Stimulated activated naive B cell treated with anti-CD40 and anti-IgM and Interleukin-4, amounts not matched to agents 10 μg/mL and 1 μg/mL and 100 μg/mL, for 72 hours (primary cell): ENCODE data around the gene PCNX2.

Source experiments
- ATAC-seq, 2 donors: fragments of 150-1000 bp; cut with Tn5 transposase; replicated peaks; 2 replicates each; pipeline ENCODE4 v1.10.0; 2021; ENCODE audit warnings: moderate library complexity in 1 of 2
- DNase-seq: peaks from one replicate; pipeline ENCODE4 v3.0.0; 2021
- H3K27ac Mint-ChIP-seq: one replicate; pipeline ENCODE4 v1.8.0; 2022; ENCODE audit warnings: mild to moderate bottlenecking, mixed read lengths
- H3K27me3 Mint-ChIP-seq, 2 donors: one replicate each; pipeline ENCODE4 v1.8.0; 2022; ENCODE audit warnings: mixed read lengths in 2 of 2
- H3K36me3 Mint-ChIP-seq, 2 donors: one replicate each; pipeline ENCODE4 v1.8.0; 2022; ENCODE audit warnings: mixed read lengths in 2 of 2, mild to moderate bottlenecking in 1 of 2
- H3K4me1 Mint-ChIP-seq, 2 donors: one replicate each; pipeline ENCODE4 v1.8.0; 2022; ENCODE audit warnings: mixed read lengths in 2 of 2, mild to moderate bottlenecking in 1 of 2
- H3K4me3 Mint-ChIP-seq, 2 donors: one replicate each; pipeline ENCODE4 v1.8.0; 2022; ENCODE audit warnings: mild to moderate bottlenecking in 2 of 2, mixed read lengths in 2 of 2, moderate library complexity in 1 of 2
- H3K9me3 Mint-ChIP-seq, 2 donors: one replicate each; pipeline ENCODE4 v1.8.0; 2022; ENCODE audit warnings: mixed read lengths in 2 of 2, mild to moderate bottlenecking in 1 of 2

PCNX2 gene

DNA sequence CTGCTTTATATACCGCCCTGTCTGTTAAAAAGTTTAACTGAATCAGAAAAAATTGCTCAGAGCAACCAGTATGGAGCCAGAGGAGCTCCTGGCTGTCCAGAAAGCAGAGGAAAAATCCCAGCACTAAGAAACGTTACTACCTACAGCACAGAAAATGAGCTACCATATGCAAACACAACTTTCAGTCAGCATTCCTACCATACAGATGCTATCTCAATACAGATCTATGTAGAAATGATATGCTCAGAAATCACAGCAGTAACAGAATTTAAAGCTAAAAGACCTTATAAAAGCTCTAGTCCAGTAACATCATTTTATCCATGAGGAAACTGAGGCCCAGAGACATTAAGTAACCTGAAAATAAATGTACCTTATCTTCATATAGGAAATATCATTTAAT is 38.7 kb downstream of the PCNX2 start:
- Mint-ChIP-seq H3K4me1 (peaks cover 5 to 8% of the 10 kb centered on the region in 2 donors), H3K4me3 (no peak overlapping the region), H3K27ac (no peak overlapping the region), H3K36me3 (peaks cover 22 to 29% of the 10 kb centered on the region in 2 donors), H3K9me3 (no peaks in the 10 kb centered on the region), H3K27me3 (no peaks in the 10 kb centered on the region)
- DNase-seq (no peak), ATAC-seq (no peak)

DNA sequence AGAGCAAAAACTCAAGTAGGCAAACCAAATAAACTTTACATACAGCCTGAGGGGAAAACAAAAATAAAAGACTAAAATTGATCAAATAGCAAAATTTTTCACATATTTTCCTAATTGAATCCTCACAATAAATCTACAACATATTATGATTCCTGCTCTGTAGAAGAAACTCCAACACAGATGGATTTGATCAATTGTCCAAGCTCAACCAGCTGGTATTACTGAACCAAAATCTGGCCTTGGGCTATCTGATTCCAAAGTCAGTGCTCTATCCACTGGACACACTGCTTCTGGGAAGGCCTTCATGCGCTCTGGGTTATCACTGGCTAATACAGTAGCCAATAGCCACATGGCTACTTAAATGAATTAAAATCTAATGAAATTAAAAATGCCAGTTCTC is 39.3 kb downstream of the PCNX2 start:
- H3K27ac Mint-ChIP-seq, result no peak overlapping the region
- peaks cover 16 to 23% of the 10 kb centered on the region in 2 donors for H3K36me3 Mint-ChIP-seq
- no peak for ATAC-seq
- H3K9me3 Mint-ChIP-seq, result no peaks in the 10 kb centered on the region
- H3K27me3 Mint-ChIP-seq, result no peaks in the 10 kb centered on the region
- no peak for DNase-seq
- no peak overlapping the region for H3K4me3 Mint-ChIP-seq
- H3K4me1 Mint-ChIP-seq, result peaks cover under 1 to 2% of the 10 kb centered on the region in 2 donors

DNA sequence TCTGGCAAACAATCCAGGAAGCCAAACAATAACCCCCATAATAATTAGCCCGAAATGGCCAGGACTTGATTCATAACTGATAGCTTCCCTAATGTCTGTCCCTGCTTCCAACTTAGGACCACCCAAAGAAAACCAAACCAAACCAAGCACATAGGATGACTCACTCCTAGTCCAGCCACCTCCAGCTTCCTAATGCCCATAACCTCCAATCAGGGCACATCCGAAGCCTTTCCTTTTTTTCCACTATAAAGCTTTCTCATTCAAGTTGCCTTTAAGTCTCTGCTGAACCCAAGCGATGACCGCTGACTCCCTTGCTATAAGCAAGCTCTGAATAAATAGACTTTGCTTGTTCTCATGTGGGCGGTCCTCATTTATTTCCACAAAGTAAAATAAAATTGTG is 40.4 kb downstream of the PCNX2 start:
- no peaks in the 10 kb centered on the region for H3K27me3 Mint-ChIP-seq
- DNase-seq, result no peak
- H3K9me3 Mint-ChIP-seq, result no peaks in the 10 kb centered on the region
- no peak overlapping the region for H3K27ac Mint-ChIP-seq
- ATAC-seq, result no peak
- no peak overlapping the region for H3K4me3 Mint-ChIP-seq
- peaks cover 17 to 21% of the 10 kb centered on the region in 2 donors for H3K36me3 Mint-ChIP-seq
- no peaks in the 10 kb centered on the region for H3K4me1 Mint-ChIP-seq

DNA sequence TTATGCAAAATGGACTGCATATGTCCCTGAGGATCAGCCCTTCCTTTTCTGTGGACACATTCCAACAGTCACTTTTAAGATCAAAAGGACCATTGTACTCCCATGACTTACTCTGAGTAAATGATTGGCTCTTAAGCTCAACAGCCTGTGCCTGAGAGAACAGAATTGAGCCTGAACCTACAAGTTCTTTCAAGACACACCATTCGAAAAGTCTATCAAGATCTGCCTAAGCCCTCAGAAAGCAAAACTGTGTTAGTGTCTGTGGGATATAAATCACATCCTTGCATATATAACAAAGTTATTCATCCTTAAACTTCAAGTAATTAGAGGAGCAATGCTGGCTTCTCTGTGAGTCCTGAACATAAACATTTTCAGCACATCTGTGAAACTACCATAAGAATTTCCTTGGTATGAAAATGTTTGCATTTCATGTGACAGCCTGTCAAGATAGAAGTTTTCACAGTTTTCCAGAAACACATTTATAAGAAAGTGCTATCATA is 41.6 kb downstream of the PCNX2 start:
- no peaks in the 10 kb centered on the region for H3K4me1 Mint-ChIP-seq
- no peaks in the 10 kb centered on the region for H3K9me3 Mint-ChIP-seq
- no peaks in the 10 kb centered on the region for H3K27me3 Mint-ChIP-seq
- no peak overlapping the region for H3K27ac Mint-ChIP-seq
- DNase-seq, result no peak
- no peak for ATAC-seq
- H3K4me3 Mint-ChIP-seq, result no peak overlapping the region
- H3K36me3 Mint-ChIP-seq, result peaks cover 13 to 22% of the 10 kb centered on the region in 2 donors

DNA sequence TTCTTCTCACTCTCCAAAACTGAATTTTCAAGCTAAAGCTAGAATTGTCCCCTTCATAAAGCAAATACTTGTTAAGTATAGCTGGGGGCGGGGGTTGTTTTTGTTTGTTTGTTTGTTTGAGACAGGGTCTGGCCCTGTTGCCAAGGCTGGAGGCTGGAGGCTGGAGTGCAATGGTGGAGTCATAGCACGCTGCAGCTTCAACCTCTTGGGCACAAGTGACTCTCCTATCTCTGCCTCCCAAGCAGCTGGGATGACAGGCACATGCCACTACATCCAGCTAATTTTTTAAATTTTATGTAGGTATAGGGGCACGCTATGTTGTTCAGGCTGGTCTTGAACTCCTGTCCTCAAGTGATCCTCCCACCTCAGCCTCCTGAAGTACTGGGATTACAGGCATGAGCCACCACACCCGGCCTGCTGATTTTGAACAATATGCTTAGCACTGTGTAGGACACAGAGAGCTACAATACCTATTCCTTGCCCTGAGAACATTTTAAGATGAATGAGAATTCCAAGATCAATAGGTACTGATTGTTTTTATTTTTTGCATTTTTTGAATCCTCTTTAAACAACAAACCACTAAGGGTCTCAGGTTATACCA is 42.2 kb downstream of the PCNX2 start:
- H3K27ac Mint-ChIP-seq, result no peak overlapping the region
- H3K4me1 Mint-ChIP-seq, result no peaks in the 10 kb centered on the region

DNA sequence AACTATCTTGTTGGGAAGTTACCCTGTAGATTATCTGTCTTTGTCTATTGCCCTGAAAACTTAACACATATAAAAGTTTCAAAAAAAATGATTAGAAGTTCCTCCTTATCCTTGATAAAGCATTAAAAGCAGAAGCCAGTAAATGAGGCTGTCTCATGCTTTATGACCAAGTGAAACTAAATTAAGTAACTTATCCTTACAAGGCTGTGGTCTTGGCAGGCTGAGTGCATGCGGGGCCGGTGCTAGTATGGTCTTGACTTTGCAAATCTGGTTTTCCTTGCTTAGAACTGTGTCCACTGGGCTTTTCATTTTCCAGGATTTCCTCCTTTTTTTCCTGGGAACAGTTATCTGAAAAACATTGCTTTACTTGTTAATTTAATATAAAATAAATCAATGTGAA is 43.1 kb downstream of the PCNX2 start:
- no peaks in the 10 kb centered on the region for H3K9me3 Mint-ChIP-seq
- DNase-seq (no peak), ATAC-seq (no peak)
- H3K4me3 Mint-ChIP-seq, result no peak overlapping the region
- H3K27ac Mint-ChIP-seq, result no peak overlapping the region
- no peaks in the 10 kb centered on the region for H3K4me1 Mint-ChIP-seq
- no peaks in the 10 kb centered on the region for H3K27me3 Mint-ChIP-seq
- peaks cover 6 to 18% of the 10 kb centered on the region in 2 donors for H3K36me3 Mint-ChIP-seq

More for the DNA sequence above, 42.2 kb downstream of the PCNX2 start:
- H3K9me3 Mint-ChIP-seq, result no peaks in the 10 kb centered on the region
- no peak overlapping the region for H3K4me3 Mint-ChIP-seq
- H3K36me3 Mint-ChIP-seq, result peaks cover 8 to 22% of the 10 kb centered on the region in 2 donors
- DNase-seq, result no peak
- ATAC-seq, result no peak
- no peaks in the 10 kb centered on the region for H3K27me3 Mint-ChIP-seq

DNA sequence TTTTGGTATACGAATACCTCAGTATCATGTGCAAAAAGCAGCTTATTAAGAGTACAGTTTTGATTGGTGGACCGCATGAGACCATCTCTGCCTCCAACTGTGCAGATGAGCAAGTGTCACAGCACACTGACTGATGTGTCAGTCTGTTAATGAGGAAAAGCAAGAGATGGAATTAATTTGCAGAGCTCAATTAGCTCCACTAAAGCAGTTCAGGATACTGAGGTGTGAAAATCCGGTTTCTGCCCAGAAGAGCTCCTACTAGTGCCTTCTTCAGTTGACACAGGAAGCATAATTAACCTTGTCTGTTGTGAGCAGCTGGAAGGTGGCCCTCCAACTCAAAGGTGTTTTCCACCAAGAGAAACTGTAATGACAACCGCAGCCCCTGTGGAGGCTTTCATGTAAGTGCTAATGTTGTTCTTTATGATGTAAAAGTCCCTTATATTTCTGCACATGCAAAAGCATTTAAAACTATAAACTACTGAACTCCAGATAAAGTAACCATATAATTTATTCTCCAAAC is 44.3 kb downstream of the PCNX2 start:
- Mint-ChIP-seq H3K4me3 (no peak overlapping the region), H3K27me3 (no peaks in the 10 kb centered on the region), H3K9me3 (no peaks in the 10 kb centered on the region), H3K4me1 (no peaks in the 10 kb centered on the region), H3K27ac (no peak overlapping the region), H3K36me3 (peaks cover 6 to 21% of the 10 kb centered on the region in 2 donors)
- DNase-seq (no peak), ATAC-seq (no peak)

DNA sequence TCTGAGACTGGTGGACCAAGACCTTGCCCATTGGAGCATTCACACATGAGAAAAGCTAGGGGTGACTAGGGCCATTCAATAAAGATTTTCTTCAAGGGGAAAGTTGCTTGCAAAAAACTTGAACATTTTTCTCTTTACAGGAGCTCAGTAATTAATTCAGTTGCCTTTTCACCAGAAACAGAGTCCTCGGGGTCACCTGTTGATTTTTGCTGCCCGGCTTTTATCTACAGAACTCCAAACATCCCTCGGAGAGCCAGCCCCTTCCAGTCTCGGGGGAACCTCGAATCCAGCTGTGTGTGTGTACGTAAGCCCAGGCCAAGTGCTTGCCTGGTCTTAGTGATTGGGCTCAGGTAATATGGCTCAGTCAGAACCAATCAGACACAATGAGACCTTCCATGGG is 47.5 kb downstream of the PCNX2 start:
- H3K4me1 Mint-ChIP-seq, result no peaks in the 10 kb centered on the region
- no peak overlapping the region for H3K27ac Mint-ChIP-seq
- no peak for ATAC-seq
- no peak for DNase-seq
- no peaks in the 10 kb centered on the region for H3K27me3 Mint-ChIP-seq
- H3K36me3 Mint-ChIP-seq, result peaks cover 10 to 29% of the 10 kb centered on the region in 2 donors
- no peaks in the 10 kb centered on the region for H3K9me3 Mint-ChIP-seq
- no peak overlapping the region for H3K4me3 Mint-ChIP-seq

DNA sequence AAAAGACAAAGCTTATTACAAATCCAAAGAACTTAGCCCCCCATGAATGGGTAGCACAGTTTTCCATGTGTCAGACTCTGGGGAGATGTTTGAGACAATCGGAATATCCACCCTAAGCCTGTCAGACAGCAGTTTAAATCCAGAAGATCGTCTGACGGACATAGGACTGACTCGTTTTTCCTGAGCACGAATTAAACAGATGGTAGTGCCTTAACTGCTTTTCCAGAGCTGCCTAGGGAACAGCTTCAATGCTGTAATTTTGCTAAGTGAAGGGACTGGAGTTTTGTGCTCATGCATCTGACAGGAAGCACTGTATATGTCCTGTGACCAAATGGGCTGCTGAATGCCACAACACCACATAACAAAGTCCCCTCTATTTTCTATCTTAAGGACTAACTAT is 48.6 kb downstream of the PCNX2 start:
- Mint-ChIP-seq H3K9me3 (no peaks in the 10 kb centered on the region), H3K27me3 (no peaks in the 10 kb centered on the region), H3K4me3 (no peak overlapping the region), H3K27ac (no peak overlapping the region), H3K4me1 (no peaks in the 10 kb centered on the region), H3K36me3 (peaks cover 10 to 29% of the 10 kb centered on the region in 2 donors)
- DNase-seq (no peak), ATAC-seq (no peak)

DNA sequence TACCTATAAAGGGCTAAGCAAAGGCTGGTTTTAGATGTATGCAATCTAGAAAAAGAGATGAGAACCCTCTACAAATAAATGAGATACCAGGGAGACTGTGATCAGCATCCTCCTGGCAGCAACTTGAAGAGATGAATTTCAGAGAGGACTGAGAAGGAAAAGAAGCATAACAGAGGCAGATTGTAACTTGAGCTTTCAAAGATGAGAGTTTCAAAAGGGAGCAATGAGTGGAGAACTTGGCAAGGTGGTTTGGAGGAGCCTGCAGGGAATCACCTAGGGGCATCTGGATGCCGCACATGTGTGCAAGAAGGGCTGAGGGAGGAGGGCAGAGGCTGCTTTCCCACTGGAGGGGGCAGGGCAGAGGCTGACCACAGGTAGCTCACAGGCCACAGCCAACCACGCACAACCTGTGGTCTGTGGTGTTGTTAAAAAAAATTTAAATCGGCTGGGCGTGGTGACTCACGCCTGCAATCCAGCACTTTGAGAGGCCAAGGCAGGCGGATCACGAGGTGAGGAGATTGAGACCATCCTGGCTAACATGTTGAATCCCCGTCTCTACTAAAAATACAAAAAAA is 50.2 kb downstream of the PCNX2 start:
- no peak for ATAC-seq
- H3K4me1 Mint-ChIP-seq, result no peaks in the 10 kb centered on the region

DNA sequence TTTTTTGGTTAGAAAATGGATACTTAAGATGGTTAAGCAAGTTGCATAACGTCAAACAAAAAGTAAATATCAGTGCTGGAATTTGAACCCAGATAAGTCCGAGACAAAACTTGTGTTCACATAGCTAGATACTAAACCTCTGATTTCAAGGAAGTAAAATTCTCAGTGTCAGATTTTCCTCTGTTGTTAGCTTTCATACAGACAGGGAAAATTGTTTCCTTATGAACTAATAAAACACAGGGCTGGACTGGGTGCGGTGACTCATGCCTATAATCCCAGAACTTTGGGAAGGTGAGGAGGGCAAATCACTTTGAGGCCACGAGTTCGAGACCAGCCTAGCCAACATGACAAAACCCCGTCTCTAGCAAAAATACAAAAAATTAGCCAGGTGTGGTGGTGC is 51.3 kb downstream of the PCNX2 start:
- no peaks in the 10 kb centered on the region for H3K9me3 Mint-ChIP-seq
- H3K27me3 Mint-ChIP-seq, result no peaks in the 10 kb centered on the region
- H3K4me1 Mint-ChIP-seq, result no peaks in the 10 kb centered on the region
- ATAC-seq, result no peak
- H3K4me3 Mint-ChIP-seq, result no peak overlapping the region
- H3K27ac Mint-ChIP-seq, result no peak overlapping the region
- peaks cover 8 to 22% of the 10 kb centered on the region in 2 donors for H3K36me3 Mint-ChIP-seq
- DNase-seq, result no peak

More for the DNA sequence above, 50.2 kb downstream of the PCNX2 start:
- no peak for DNase-seq
- Mint-ChIP-seq H3K9me3 (no peaks in the 10 kb centered on the region), H3K36me3 (peaks cover 8 to 29% of the 10 kb centered on the region in 2 donors), H3K27me3 (no peaks in the 10 kb centered on the region), H3K4me3 (no peak overlapping the region), H3K27ac (no peak overlapping the region)

DNA sequence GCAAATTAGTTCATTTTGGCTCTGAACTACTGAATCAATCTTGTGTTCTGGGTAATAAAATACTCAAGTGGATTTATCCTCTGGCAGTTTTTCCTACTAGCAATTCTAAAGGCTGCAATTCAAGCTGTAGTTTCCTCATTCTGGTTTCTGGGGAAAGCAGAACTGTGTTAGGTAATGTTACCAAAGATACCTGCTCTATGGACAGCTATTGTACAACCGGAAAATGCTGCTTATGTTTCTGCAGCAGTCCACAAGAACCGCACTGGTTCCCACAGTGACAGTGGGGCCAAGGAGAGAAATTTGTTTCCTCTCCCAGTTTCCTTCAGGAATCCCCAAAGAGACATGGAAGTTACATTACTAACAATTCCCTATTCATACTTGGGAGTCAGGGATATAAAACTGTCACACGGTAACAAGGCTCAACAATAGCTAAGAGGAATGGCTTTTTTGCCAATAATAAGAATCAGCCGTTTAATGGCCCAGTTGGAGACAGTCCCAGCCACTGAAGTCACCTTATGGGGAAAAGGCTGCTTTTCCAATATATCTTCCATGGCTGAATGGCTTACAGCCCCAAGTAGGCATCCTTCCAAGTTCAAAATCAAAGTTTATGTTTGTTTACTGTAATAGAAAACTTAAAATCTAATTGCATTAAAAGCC is 52.6 kb downstream of the PCNX2 start:
- H3K36me3 Mint-ChIP-seq, result peaks cover 4 to 17% of the 10 kb centered on the region in 2 donors
- H3K9me3 Mint-ChIP-seq, result no peaks in the 10 kb centered on the region
- H3K4me1 Mint-ChIP-seq, result no peaks in the 10 kb centered on the region
- H3K27me3 Mint-ChIP-seq, result no peaks in the 10 kb centered on the region
- no peak for DNase-seq
- ATAC-seq, result no peak
- H3K4me3 Mint-ChIP-seq, result no peak overlapping the region
- no peak overlapping the region for H3K27ac Mint-ChIP-seq

DNA sequence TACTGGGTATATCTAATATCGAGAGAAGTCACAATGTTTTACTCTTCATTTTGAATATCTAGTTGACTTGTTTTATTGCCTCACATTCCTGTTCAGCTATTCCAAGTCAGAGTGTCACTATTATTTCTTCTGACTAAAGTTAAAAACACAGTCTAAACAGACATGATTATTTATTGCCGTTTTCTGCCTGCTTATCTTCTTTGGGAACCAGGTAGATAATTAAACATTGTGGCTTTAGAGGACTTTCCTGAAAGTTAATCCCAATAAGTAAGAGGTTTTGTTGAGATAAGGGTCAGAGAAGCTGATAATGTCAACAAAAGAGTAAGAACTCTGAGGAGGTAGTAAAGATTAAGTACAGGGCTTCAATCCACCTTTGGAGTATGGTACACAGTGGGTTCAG is 53.8 kb downstream of the PCNX2 start:
- Mint-ChIP-seq H3K27ac (no peak overlapping the region), H3K4me3 (no peak overlapping the region), H3K9me3 (no peaks in the 10 kb centered on the region), H3K36me3 (peaks cover 6 to 14% of the 10 kb centered on the region in 2 donors), H3K4me1 (no peaks in the 10 kb centered on the region), H3K27me3 (no peaks in the 10 kb centered on the region)
- ATAC-seq (no peak), DNase-seq (no peak)

DNA sequence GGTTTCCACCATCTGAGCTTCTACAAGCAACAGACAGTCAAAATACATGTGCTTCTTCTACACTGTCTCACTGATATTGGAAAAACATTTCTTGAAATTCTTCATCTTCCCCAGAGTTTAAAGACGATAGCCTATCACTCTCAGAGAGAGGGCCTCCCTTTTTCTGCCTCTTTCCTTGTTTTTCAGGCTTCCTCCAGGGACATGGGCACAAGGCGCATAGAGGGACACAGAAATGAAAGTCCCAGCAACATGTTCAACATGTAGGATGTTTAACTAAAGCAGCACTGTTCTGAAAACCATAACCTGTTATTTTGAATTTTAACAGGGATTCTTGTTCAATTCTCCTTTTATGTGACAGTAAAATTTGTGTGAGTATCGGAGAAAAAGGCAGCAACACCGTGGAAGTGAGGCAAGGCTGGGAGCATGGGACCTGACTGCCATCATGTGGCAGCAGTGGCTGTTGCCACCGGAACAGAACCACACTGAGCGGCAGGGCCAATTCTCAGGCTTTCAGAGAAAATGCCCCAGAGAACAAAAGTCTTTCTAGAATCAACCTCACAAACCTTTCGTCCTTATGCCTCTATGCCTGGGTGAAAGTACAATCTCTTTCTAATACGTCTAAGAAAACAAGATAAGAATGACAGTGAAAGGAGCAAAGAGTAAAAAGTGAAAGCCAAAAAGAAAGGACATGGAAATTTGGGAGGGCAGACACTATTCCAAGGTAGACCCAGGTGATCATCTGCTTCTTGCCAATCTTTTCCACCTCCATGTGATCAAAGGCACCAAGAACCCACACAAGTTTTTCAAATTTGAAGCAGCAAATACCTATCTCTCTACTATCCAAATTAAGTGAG is 54.5 kb downstream of the PCNX2 start:
- DNase-seq, result peak; percentile 8
- Mint-ChIP-seq H3K4me1 (no peaks in the 10 kb centered on the region), H3K9me3 (no peaks in the 10 kb centered on the region), H3K27me3 (no peaks in the 10 kb centered on the region), H3K36me3 (peaks cover 9 to 16% of the 10 kb centered on the region in 2 donors), H3K4me3 (no peak overlapping the region), H3K27ac (no peak overlapping the region)
- ATAC-seq, result peak; percentile 72 to 73
